Natural killer cell (primary cell): ENCODE results near the gene STK32C. TPM values are rescaled to one million over a fixed set of nuclear protein-coding genes. Genes with fewer than 3 reads are reported as not detected.
A peak's percentile ranks its signal among the peaks of the same experiment; 100 is the strongest.
"Not testable (repeated sequence)": the region's sequence is repeated elsewhere in the genome, so short reads cannot be mapped to it uniquely, and the experiment has no call there.

Experiments used
- ATAC-seq, 3 donors: fragments of 150-1000 bp in 2 of 3; fragments of 200-7000 bp in 1 of 3; cut with Tn5 transposase; 1 replicate in 1 of 3; 2 replicates in 2 of 3; pipeline ENCODE4 v1.10.0; 2021; ENCODE audit warnings: mild to moderate bottlenecking in 2 of 3, moderate library complexity in 2 of 3
- DNase-seq, 2 donors: peaks; one replicate each; pipeline versions ENCODE4 v3.0.0 to v3.0.0-alpha.2; 2013 to 2021; ENCODE audit warnings: mixed read lengths in 1 of 2
- H3K27ac ChIP-seq: one replicate; pipeline ENCODE4 v1.5.1; 2013; ENCODE audit warnings: mild to moderate bottlenecking, low read length
- H3K27me3 ChIP-seq: one replicate; pipeline ENCODE4 v1.6.1; 2013; ENCODE audit warnings: low read length; ENCODE audit not compliant: control insufficient read depth, insufficient read depth
- H3K36me3 ChIP-seq: one replicate; pipeline ENCODE4 v1.6.1; 2013; ENCODE audit warnings: low read length; ENCODE audit not compliant: control insufficient read depth, insufficient read depth
- H3K4me1 ChIP-seq: one replicate; pipeline ENCODE4 v1.6.1; 2013; ENCODE audit warnings: low read length; ENCODE audit not compliant: control insufficient read depth, insufficient read depth
- H3K4me3 ChIP-seq: one replicate; pipeline ENCODE4 v1.5.1; 2013; ENCODE audit warnings: low read length
- H3K9me3 ChIP-seq: one replicate; pipeline ENCODE4 v1.6.1; 2013; ENCODE audit warnings: low read length; ENCODE audit not compliant: control insufficient read depth, insufficient read depth
- H3K27ac Mint-ChIP-seq, 2 donors: one replicate each; pipeline ENCODE4 v1.8.0; 2022; ENCODE audit warnings: mild to moderate bottlenecking in 2 of 2, mixed read lengths in 2 of 2, moderate library complexity in 1 of 2
- H3K27me3 Mint-ChIP-seq, 2 donors: one replicate each; pipeline ENCODE4 v1.8.0; 2022; ENCODE audit warnings: low read depth in 2 of 2, mixed read lengths in 2 of 2
- H3K36me3 Mint-ChIP-seq: one replicate; pipeline ENCODE4 v1.8.0; 2022; ENCODE audit warnings: mixed read lengths
- H3K4me1 Mint-ChIP-seq, 2 donors: one replicate each; pipeline ENCODE4 v1.8.0; 2022; ENCODE audit warnings: mixed read lengths in 2 of 2
- H3K4me3 Mint-ChIP-seq: one replicate; pipeline ENCODE4 v1.8.0; 2022; ENCODE audit warnings: mild to moderate bottlenecking, moderate library complexity, mixed read lengths
- H3K9me3 Mint-ChIP-seq, 2 donors: one replicate each; pipeline ENCODE4 v1.8.0; 2022; ENCODE audit warnings: mixed read lengths in 2 of 2
- WGBS: methylation state at CpG from one replicate; pipeline ENCODE4 v1.1.7; 2013; ENCODE audit warnings: missing lambda C conversion rate; ENCODE audit not compliant: insufficient coverage; 5-methylcytosine and 5-hydroxymethylcytosine counted together
- intact Hi-C: fragments of 100-400 bp; cut with micrococcal nuclease; formaldehyde crosslinking; loops from one replicate; pipeline ENCODE4 v1.14.2; 2022
- total RNA-seq, 4 donors: library from RNA; stranded (reverse); fragments of 120-200 nt in 1 of 4; gene quantifications; one replicate each; pipeline versions ENCODE4 v1.2.3 to v1.2.4, GENCODE V29; 2013 to 2022
- TF ChIP-seq, protein P1 (sequence below): fragments of 200-600 bp; IDR thresholded peaks from one replicate; pipeline ENCODE4 v1.8.0; 2022; ENCODE audit warnings: antibody characterized with exemption

STK32C gene
- total RNA-seq, 3 donors from 2014 or later (not counting 1 experiment from before 2014, with no cell fraction given), result 12.7 to 22.1 (median 17.9) TPM

DNA sequence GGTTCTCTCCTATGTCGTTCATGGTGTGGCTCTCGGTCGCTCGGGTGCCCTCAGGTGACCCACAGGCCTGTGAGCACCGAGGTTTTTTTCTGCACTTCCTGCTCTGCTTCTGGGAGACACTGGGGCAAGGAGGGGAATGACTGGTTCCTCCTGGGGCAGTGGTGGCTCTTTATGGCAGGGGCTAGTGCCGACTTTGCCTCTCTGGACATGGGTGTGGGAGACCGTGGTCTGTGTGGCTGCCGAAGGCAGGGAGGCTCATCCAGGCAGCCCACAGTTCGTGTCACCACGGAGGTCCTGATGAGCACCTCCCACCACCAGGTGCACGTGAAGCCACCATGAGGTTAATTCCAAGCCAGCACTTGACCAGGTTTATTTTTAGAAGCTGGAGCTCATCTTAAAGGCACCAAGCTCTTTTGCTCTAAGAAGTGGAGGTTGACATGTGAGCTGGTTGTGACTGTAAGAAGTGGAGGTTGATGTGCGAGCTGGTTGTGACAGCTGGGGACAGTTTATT is 145.7 kb downstream of the STK32C start:
- H3K4me1 Mint-ChIP-seq, result peaks cover 17 to 41% of the 10 kb centered on the region in 2 donors
- no peaks in the 10 kb centered on the region for H3K36me3 Mint-ChIP-seq
- H3K9me3 ChIP-seq, result peaks cover 16% of the 10 kb centered on the region
- intact Hi-C loops, result loop anchor here (10.0 kb wide), 1 partner anchor 293 kb away; no protein-coding TSS in a partner anchor
- H3K4me3 Mint-ChIP-seq, result peak overlapping the region; percentile 86
- TF ChIP-seq, protein P1, sequence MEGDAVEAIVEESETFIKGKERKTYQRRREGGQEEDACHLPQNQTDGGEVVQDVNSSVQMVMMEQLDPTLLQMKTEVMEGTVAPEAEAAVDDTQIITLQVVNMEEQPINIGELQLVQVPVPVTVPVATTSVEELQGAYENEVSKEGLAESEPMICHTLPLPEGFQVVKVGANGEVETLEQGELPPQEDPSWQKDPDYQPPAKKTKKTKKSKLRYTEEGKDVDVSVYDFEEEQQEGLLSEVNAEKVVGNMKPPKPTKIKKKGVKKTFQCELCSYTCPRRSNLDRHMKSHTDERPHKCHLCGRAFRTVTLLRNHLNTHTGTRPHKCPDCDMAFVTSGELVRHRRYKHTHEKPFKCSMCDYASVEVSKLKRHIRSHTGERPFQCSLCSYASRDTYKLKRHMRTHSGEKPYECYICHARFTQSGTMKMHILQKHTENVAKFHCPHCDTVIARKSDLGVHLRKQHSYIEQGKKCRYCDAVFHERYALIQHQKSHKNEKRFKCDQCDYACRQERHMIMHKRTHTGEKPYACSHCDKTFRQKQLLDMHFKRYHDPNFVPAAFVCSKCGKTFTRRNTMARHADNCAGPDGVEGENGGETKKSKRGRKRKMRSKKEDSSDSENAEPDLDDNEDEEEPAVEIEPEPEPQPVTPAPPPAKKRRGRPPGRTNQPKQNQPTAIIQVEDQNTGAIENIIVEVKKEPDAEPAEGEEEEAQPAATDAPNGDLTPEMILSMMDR, result no peak
- peak overlapping the region; percentile 92 to 97 for H3K27ac Mint-ChIP-seq
- peak in 2 of 3 donors; percentile 42 to 44 for ATAC-seq
- H3K27me3 Mint-ChIP-seq, result peaks cover 0 to 8% of the 10 kb centered on the region in 2 donors
- H3K4me1 ChIP-seq, result peaks cover 35% of the 10 kb centered on the region
- H3K27me3 ChIP-seq, result no peaks in the 10 kb centered on the region
- peaks cover 3 to 17% of the 10 kb centered on the region in 2 donors for H3K9me3 Mint-ChIP-seq
- H3K4me3 ChIP-seq, result no peak overlapping the region
- peak overlapping the region; percentile 70 for H3K27ac ChIP-seq
- H3K36me3 ChIP-seq, result no peaks in the 10 kb centered on the region
- WGBS, result 17% methylated on average over 12 of the region's 12 CpGs
- DNase-seq, result peak; percentile 29 to 68

DNA sequence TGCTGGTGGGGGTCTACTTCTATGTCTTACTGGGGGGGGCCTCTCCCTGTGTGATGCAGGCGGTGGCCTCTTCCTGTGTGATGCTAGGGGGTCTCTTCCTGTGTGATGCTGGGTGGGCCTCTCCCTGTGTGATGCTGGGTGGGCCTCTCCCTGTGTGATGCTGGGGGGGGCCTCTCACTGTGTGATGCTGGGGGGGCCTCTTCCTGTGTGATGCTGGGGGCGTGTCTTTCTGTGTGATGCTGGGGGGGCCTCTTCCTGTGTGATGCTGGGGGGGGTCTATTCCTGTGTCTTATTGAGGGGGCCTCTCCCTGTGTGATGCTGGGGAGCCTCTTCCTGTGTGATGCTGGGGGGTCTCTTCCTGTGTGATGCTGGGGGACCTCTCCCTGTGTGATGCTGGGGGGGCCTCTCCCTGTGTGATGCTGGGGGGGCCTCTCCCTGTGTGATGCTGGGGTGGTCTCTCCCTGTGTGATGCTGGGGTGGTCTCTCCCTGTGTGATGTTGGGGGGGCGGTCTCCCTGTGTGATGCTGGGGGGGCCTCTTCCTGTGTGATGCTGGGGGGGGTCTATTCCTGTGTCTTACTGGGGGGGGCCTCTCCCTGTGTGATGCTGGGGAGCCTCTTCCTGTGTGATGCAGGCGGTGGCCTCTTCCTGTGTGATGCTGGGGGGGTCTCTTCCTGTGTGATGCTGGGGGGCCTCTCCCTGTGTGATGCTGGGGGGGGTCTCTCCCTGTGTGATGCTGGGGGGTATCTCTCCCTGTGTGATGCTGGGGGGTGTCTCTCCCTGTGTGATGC is 146.7 kb downstream of the STK32C start:
- ATAC-seq, H3K27me3 Mint-ChIP-seq, H3K4me3 Mint-ChIP-seq, H3K36me3 ChIP-seq, H3K36me3 Mint-ChIP-seq, H3K4me3 ChIP-seq, H3K27me3 ChIP-seq: not testable (repeated sequence)
- intact Hi-C loops, result loop anchor here (10.0 kb wide), 1 partner anchor 294 kb away; no protein-coding TSS in a partner anchor
- peak; percentile 37 to 74 for DNase-seq
- H3K27ac ChIP-seq, result peak overlapping the region; percentile 80
- no CpG with 5 or more reads among the region's 4 CpGs for WGBS
- H3K9me3 ChIP-seq, result peaks cover 16% of the 10 kb centered on the region
- H3K4me1 ChIP-seq, result peaks cover 35% of the 10 kb centered on the region
- Mint-ChIP-seq H3K4me1 (peaks cover 17 to 41% of the 10 kb centered on the region in 2 donors), H3K27ac (peak overlapping the region; percentile 92 to 97), H3K9me3 (peaks cover 3 to 17% of the 10 kb centered on the region in 2 donors)

DNA sequence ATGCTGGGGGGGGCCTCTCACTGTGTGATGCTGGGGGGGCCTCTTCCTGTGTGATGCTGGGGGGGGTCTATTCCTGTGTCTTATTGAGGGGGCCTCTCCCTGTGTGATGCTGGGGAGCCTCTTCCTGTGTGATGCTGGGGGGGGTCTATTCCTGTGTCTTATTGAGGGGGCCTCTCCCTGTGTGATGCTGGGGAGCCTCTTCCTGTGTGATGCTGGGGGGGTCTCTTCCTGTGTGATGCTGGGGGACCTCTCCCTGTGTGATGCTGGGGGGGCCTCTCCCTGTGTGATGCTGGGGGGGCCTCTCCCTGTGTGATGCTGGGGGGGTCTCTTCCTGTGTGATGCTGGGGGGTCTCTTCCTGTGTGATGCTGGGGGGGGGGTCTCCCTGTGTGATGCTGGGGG is 147.5 kb downstream of the STK32C start:
- Histone ChIP-seq H3K27ac (peak overlapping the region; percentile 97), H3K9me3 (peaks cover 16% of the 10 kb centered on the region), H3K4me1 (peaks cover 35% of the 10 kb centered on the region)
- not testable (repeated sequence) for H3K4me3 ChIP-seq, H3K27me3 Mint-ChIP-seq, H3K4me3 Mint-ChIP-seq, ATAC-seq, H3K36me3 ChIP-seq, H3K36me3 Mint-ChIP-seq, H3K27me3 ChIP-seq, DNase-seq
- intact Hi-C loops, result loop anchor here (10.0 kb wide), 1 partner anchor 295 kb away; no protein-coding TSS in a partner anchor
- Mint-ChIP-seq H3K27ac (peak overlapping the region; percentile 89 to 98), H3K9me3 (peaks cover 3 to 17% of the 10 kb centered on the region in 2 donors), H3K4me1 (peaks cover 17 to 41% of the 10 kb centered on the region in 2 donors)

DNA sequence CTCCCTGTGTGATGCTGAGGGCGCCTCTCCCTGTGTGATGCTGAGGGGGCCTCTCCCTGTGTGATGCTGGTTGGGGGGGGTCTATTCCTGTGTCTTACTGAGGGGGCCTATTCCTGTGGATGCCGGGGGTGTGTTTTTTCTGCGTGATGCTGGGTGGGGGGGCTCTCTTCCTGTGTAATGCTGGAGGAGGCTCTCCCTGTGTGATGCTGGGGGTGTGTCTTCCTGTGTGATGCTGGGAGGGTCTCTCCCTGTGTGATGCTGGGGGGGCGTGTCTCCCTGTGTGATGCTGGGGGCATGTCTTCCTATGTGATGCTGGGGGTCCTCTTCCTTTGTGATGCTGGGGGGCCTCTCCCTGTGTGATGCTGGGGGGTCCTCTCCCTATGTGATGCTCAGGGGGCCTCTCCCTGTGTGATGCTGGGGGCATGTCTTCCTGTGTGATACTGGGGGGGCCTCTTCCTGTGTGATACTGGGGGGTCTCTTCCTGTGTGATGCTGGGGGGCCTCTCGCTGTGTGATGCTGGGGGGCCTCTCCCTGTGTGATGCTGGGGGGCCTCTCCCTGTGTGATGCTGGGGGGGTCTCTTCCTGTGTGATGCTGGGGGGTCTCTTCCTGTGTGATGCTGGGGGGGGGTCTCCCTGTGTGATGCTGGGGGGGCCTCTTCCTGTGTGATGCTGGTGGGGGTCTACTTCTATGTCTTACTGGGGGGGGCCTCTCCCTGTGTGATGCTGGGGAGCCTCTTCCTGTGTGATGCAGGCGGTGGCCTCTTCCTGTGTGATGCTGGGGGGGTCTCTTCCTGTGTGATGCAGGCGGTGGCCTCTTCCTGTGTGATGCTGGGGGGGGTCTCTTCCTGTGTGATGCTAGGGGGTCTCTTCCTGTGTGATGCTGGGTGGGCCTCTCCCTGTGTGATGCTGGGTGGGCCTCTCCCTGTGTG is 148.2 kb downstream of the STK32C start:
- DNase-seq (peak; percentile 35 to 78), ATAC-seq (peak; percentile 35 to 51 (median 38))
- not testable (repeated sequence) for H3K36me3 ChIP-seq, H3K4me3 ChIP-seq, H3K27me3 Mint-ChIP-seq, H3K27me3 ChIP-seq, H3K36me3 Mint-ChIP-seq
- 44% methylated on average over 3 of the region's 7 CpGs for WGBS
- Histone ChIP-seq H3K27ac (peak overlapping the region; percentile 97), H3K9me3 (peaks cover 16% of the 10 kb centered on the region), H3K4me1 (peaks cover 35% of the 10 kb centered on the region)
- intact Hi-C loops, result loop anchor here (5.0 to 10.0 kb wide), 2 partner anchors 257 to 295 kb away; partner anchors contain the start of gene PPP2R2D
- peaks cover 17 to 41% of the 10 kb centered on the region in 2 donors for H3K4me1 Mint-ChIP-seq
- peak overlapping the region; percentile 49 for H3K4me3 Mint-ChIP-seq
- peaks cover 3 to 17% of the 10 kb centered on the region in 2 donors for H3K9me3 Mint-ChIP-seq
- H3K27ac Mint-ChIP-seq, result peak overlapping the region; percentile 89 to 98
